ENCODE measurements around the gene THBD. TPM values are rescaled to one million over a fixed set of nuclear protein-coding genes. Genes with fewer than 3 reads are reported as not detected.

Gene THBD
- total RNA-seq, 1 experiment from 2014 or later = not detected

GRCh38 chr20:23042270-23042669 lies 7.2 kb downstream of the THBD start:
- DNase-seq = no peak
- no peak overlapping the region for H3K4me2 ChIP-seq (ENCODE audit: low read depth, low read length, poor library complexity, severe bottlenecking)
- no peak overlapping the region for H3K9ac ChIP-seq (ENCODE audit: low read length)
- H3K27me3 ChIP-seq (ENCODE audit: low read length) = no peaks in the 10 kb centered on the region
- no peaks in the 10 kb centered on the region for H3K9me3 ChIP-seq (ENCODE audit: low read length)
- H3K79me2 ChIP-seq (ENCODE audit: low read length) = no peaks in the 10 kb centered on the region
- H3K27ac ChIP-seq (ENCODE audit: low read length) = no peak overlapping the region
- H3K9me2 ChIP-seq (replicated peaks; ENCODE audit: insufficient read depth, low read length) = no peaks in the 10 kb centered on the region
- no peaks in the 10 kb centered on the region for H3K36me3 ChIP-seq (ENCODE audit: insufficient read depth, low read length)
- H2AFZ ChIP-seq (ENCODE audit: low read length) = no peak overlapping the region
- H4K20me1 ChIP-seq (ENCODE audit: insufficient read depth, low read depth, low read length) = no peaks in the 10 kb centered on the region
- H3K4me1 ChIP-seq (ENCODE audit: low read length) = peaks cover 18% of the 10 kb centered on the region
- H3K4me3 ChIP-seq (ENCODE audit: low read length) = no peak overlapping the region

- DNase-seq = no peak
- Histone ChIP-seq H3K79me2 (ENCODE audit: low read length) (no peaks in the 10 kb centered on the region), H3K36me3 (ENCODE audit: insufficient read depth, low read length) (no peaks in the 10 kb centered on the region), H3K9me3 (ENCODE audit: low read length) (no peaks in the 10 kb centered on the region), H4K20me1 (ENCODE audit: insufficient read depth, low read depth, low read length) (no peaks in the 10 kb centered on the region), H3K27me3 (ENCODE audit: low read length) (no peaks in the 10 kb centered on the region), H3K4me3 (ENCODE audit: low read length) (no peak overlapping the region), H3K27ac (ENCODE audit: low read length) (no peak overlapping the region), H3K4me2 (ENCODE audit: low read depth, low read length, poor library complexity, severe bottlenecking) (no peak overlapping the region), H2AFZ (ENCODE audit: low read length) (no peak overlapping the region), H3K4me1 (ENCODE audit: low read length) (peaks cover 18% of the 10 kb centered on the region), H3K9ac (ENCODE audit: low read length) (no peak overlapping the region), H3K9me2 (replicated peaks; ENCODE audit: insufficient read depth, low read length) (no peaks in the 10 kb centered on the region)
Measured at GRCh38 chr20:23039885-23040508, 9.5 kb downstream of the THBD start.

- Histone ChIP-seq H3K27ac (ENCODE audit: low read length) (no peak overlapping the region), H3K36me3 (ENCODE audit: insufficient read depth, low read length) (no peaks in the 10 kb centered on the region), H3K79me2 (ENCODE audit: low read length) (no peaks in the 10 kb centered on the region), H3K4me2 (ENCODE audit: low read depth, low read length, poor library complexity, severe bottlenecking) (no peak overlapping the region), H3K9me2 (replicated peaks; ENCODE audit: insufficient read depth, low read length) (no peaks in the 10 kb centered on the region), H2AFZ (ENCODE audit: low read length) (no peak overlapping the region), H3K9ac (ENCODE audit: low read length) (no peak overlapping the region), H3K4me1 (ENCODE audit: low read length) (peaks cover 18% of the 10 kb centered on the region), H3K27me3 (ENCODE audit: low read length) (no peaks in the 10 kb centered on the region), H3K9me3 (ENCODE audit: low read length) (no peaks in the 10 kb centered on the region), H3K4me3 (ENCODE audit: low read length) (no peak overlapping the region), H4K20me1 (ENCODE audit: insufficient read depth, low read depth, low read length) (no peaks in the 10 kb centered on the region)
- DNase-seq = no peak
Measured at GRCh38 chr20:23039136-23039875, 10.2 kb downstream of the THBD start.

GRCh38 chr20:23037017-23037481 lies 12.4 kb downstream of the THBD start:
- H3K4me2 ChIP-seq (ENCODE audit: low read depth, low read length, poor library complexity, severe bottlenecking) = no peak overlapping the region
- no peaks in the 10 kb centered on the region for H3K36me3 ChIP-seq (ENCODE audit: insufficient read depth, low read length)
- H3K4me1 ChIP-seq (ENCODE audit: low read length) = peaks cover 18% of the 10 kb centered on the region
- no peak for DNase-seq
- H3K9ac ChIP-seq (ENCODE audit: low read length) = no peak overlapping the region
- no peaks in the 10 kb centered on the region for H4K20me1 ChIP-seq (ENCODE audit: insufficient read depth, low read depth, low read length)
- H3K9me3 ChIP-seq (ENCODE audit: low read length) = no peaks in the 10 kb centered on the region
- H3K79me2 ChIP-seq (ENCODE audit: low read length) = no peaks in the 10 kb centered on the region
- no peaks in the 10 kb centered on the region for H3K9me2 ChIP-seq (replicated peaks; ENCODE audit: insufficient read depth, low read length)
- no peak overlapping the region for H2AFZ ChIP-seq (ENCODE audit: low read length)
- H3K4me3 ChIP-seq (ENCODE audit: low read length) = no peak overlapping the region
- H3K27ac ChIP-seq (ENCODE audit: low read length) = no peak overlapping the region
- no peaks in the 10 kb centered on the region for H3K27me3 ChIP-seq (ENCODE audit: low read length)

GRCh38 chr20:23036371-23036770 lies 13.1 kb downstream of the THBD start:
- peaks cover 13% of the 10 kb centered on the region for H3K4me1 ChIP-seq (ENCODE audit: low read length)
- no peaks in the 10 kb centered on the region for H3K27me3 ChIP-seq (ENCODE audit: low read length)
- H3K4me2 ChIP-seq (ENCODE audit: low read depth, low read length, poor library complexity, severe bottlenecking) = no peak overlapping the region
- no peak overlapping the region for H3K9ac ChIP-seq (ENCODE audit: low read length)
- DNase-seq = no peak
- no peak overlapping the region for H3K4me3 ChIP-seq (ENCODE audit: low read length)
- no peaks in the 10 kb centered on the region for H3K9me3 ChIP-seq (ENCODE audit: low read length)
- no peaks in the 10 kb centered on the region for H3K79me2 ChIP-seq (ENCODE audit: low read length)
- no peaks in the 10 kb centered on the region for H4K20me1 ChIP-seq (ENCODE audit: insufficient read depth, low read depth, low read length)
- no peaks in the 10 kb centered on the region for H3K36me3 ChIP-seq (ENCODE audit: insufficient read depth, low read length)
- H3K9me2 ChIP-seq (replicated peaks; ENCODE audit: insufficient read depth, low read length) = no peaks in the 10 kb centered on the region
- no peak overlapping the region for H3K27ac ChIP-seq (ENCODE audit: low read length)
- H2AFZ ChIP-seq (ENCODE audit: low read length) = no peak overlapping the region

- no peaks in the 10 kb centered on the region for H4K20me1 ChIP-seq (ENCODE audit: insufficient read depth, low read depth, low read length)
- no peaks in the 10 kb centered on the region for H3K79me2 ChIP-seq (ENCODE audit: low read length)
- H2AFZ ChIP-seq (ENCODE audit: low read length) = no peak overlapping the region
- H3K4me3 ChIP-seq (ENCODE audit: low read length) = no peak overlapping the region
- no peaks in the 10 kb centered on the region for H3K9me2 ChIP-seq (replicated peaks; ENCODE audit: insufficient read depth, low read length)
- no peaks in the 10 kb centered on the region for H3K9me3 ChIP-seq (ENCODE audit: low read length)
- no peak overlapping the region for H3K9ac ChIP-seq (ENCODE audit: low read length)
- no peaks in the 10 kb centered on the region for H3K36me3 ChIP-seq (ENCODE audit: insufficient read depth, low read length)
- H3K27me3 ChIP-seq (ENCODE audit: low read length) = no peaks in the 10 kb centered on the region
- no peak overlapping the region for H3K27ac ChIP-seq (ENCODE audit: low read length)
- no peak for DNase-seq
- no peak overlapping the region for H3K4me2 ChIP-seq (ENCODE audit: low read depth, low read length, poor library complexity, severe bottlenecking)
- H3K4me1 ChIP-seq (ENCODE audit: low read length) = peaks cover 7% of the 10 kb centered on the region
Measured at GRCh38 chr20:23035731-23036130, 13.7 kb downstream of the THBD start.

GRCh38 chr20:23034721-23035671 lies 14.5 kb downstream of the THBD start, which contains the start of gene SSTR4:
TSS of gene SSTR4 (plus strand) at chr20:23035312. CDS start at chr20:23035484, 172 bp downstream.
- Histone ChIP-seq H3K27ac (ENCODE audit: low read length) (no peak within 1 kb of the TSS), H3K9me3 (ENCODE audit: low read length) (no peaks in the 10 kb centered on the region), H3K36me3 (ENCODE audit: insufficient read depth, low read length) (no peaks in the 10 kb centered on the region), H3K4me2 (ENCODE audit: low read depth, low read length, poor library complexity, severe bottlenecking) (no peak within 1 kb of the TSS), H3K79me2 (ENCODE audit: low read length) (no peaks in the 10 kb centered on the region), H3K4me3 (ENCODE audit: low read length) (no peak within 1 kb of the TSS), H3K9me2 (replicated peaks; ENCODE audit: insufficient read depth, low read length) (no peaks in the 10 kb centered on the region), H3K27me3 (ENCODE audit: low read length) (no peaks in the 10 kb centered on the region), H2AFZ (ENCODE audit: low read length) (no peak within 1 kb of the TSS), H3K4me1 (ENCODE audit: low read length) (no peaks in the 10 kb centered on the region), H4K20me1 (ENCODE audit: insufficient read depth, low read depth, low read length) (no peaks in the 10 kb centered on the region), H3K9ac (ENCODE audit: low read length) (no peak within 1 kb of the TSS)
- no peak for DNase-seq

GRCh38 chr20:23033918-23034317 lies 15.6 kb downstream of the THBD start:
- H2AFZ ChIP-seq (ENCODE audit: low read length) = no peak overlapping the region
- no peaks in the 10 kb centered on the region for H3K36me3 ChIP-seq (ENCODE audit: insufficient read depth, low read length)
- H4K20me1 ChIP-seq (ENCODE audit: insufficient read depth, low read depth, low read length) = no peaks in the 10 kb centered on the region
- H3K4me3 ChIP-seq (ENCODE audit: low read length) = no peak overlapping the region
- H3K4me2 ChIP-seq (ENCODE audit: low read depth, low read length, poor library complexity, severe bottlenecking) = no peak overlapping the region
- no peak overlapping the region for H3K27ac ChIP-seq (ENCODE audit: low read length)
- no peaks in the 10 kb centered on the region for H3K4me1 ChIP-seq (ENCODE audit: low read length)
- no peak overlapping the region for H3K9ac ChIP-seq (ENCODE audit: low read length)
- H3K27me3 ChIP-seq (ENCODE audit: low read length) = no peaks in the 10 kb centered on the region
- no peaks in the 10 kb centered on the region for H3K9me3 ChIP-seq (ENCODE audit: low read length)
- H3K9me2 ChIP-seq (replicated peaks; ENCODE audit: insufficient read depth, low read length) = no peaks in the 10 kb centered on the region
- DNase-seq = no peak
- no peaks in the 10 kb centered on the region for H3K79me2 ChIP-seq (ENCODE audit: low read length)

All from Karpas-422 (cell line).